GM21423 (cell line): ENCODE measurements around the gene LEF1.
"Not testable (repeated sequence)": the region's sequence is repeated elsewhere in the genome, so short reads cannot be mapped to it uniquely, and the experiment has no call there.

ENCODE experiments used
- ATAC-seq: cut with Tn5 transposase; IDR thresholded peaks from one replicate; pipeline ENCODE4 v1.9.1; 2021; ENCODE audit warnings: mild to moderate bottlenecking, moderate library complexity; ENCODE audit not compliant: unreplicated experiment

Gene LEF1

GRCh38 chr4:108042927-108043326, 125.8 kb downstream of the LEF1 start:
- no peak for ATAC-seq

- no peak for ATAC-seq
Observed at GRCh38 chr4:108037884-108038283, 130.8 kb downstream of the LEF1 start.

- ATAC-seq, result peak; percentile 93
Observed at GRCh38 chr4:108036213-108036612, 132.5 kb downstream of the LEF1 start.

- ATAC-seq, result peak; percentile 43
Observed at GRCh38 chr4:108035691-108036090, 133.0 kb downstream of the LEF1 start.

GRCh38 chr4:108034565-108034964, 134.2 kb downstream of the LEF1 start:
- ATAC-seq, result no peak

- no peak for ATAC-seq
Observed at GRCh38 chr4:108033348-108033747, 135.4 kb downstream of the LEF1 start.

GRCh38 chr4:108031427-108032083, 137.2 kb downstream of the LEF1 start:
- no peak for ATAC-seq

GRCh38 chr4:108030332-108030731, 138.4 kb downstream of the LEF1 start:
- ATAC-seq, result peak; percentile 92

GRCh38 chr4:108029731-108030130, 139.0 kb downstream of the LEF1 start:
- ATAC-seq, result no peak

GRCh38 chr4:108029016-108029720, 139.6 kb downstream of the LEF1 start:
- no peak for ATAC-seq

- ATAC-seq, result no peak
Observed at GRCh38 chr4:108024878-108025165, 143.9 kb downstream of the LEF1 start.

- ATAC-seq, result no peak
Observed at GRCh38 chr4:108024085-108024877, 144.5 kb downstream of the LEF1 start.

- ATAC-seq, result no peak
Observed at GRCh38 chr4:108018884-108019187, 149.9 kb downstream of the LEF1 start.

- ATAC-seq, result no peak
Observed at GRCh38 chr4:108018040-108018883, 150.5 kb downstream of the LEF1 start.

- ATAC-seq, result no peak
Observed at GRCh38 chr4:108013955-108014354, 154.8 kb downstream of the LEF1 start.

GRCh38 chr4:108013327-108013726, 155.4 kb downstream of the LEF1 start:
- ATAC-seq, result no peak

GRCh38 chr4:108012382-108012781, 156.3 kb downstream of the LEF1 start:
- ATAC-seq, result not testable (repeated sequence)

GRCh38 chr4:108010167-108010566, 158.6 kb downstream of the LEF1 start:
- no peak for ATAC-seq

- ATAC-seq, result no peak
Observed at GRCh38 chr4:108008721-108009120, 160.0 kb downstream of the LEF1 start.

- ATAC-seq, result no peak
Observed at GRCh38 chr4:108007984-108008383, 160.7 kb downstream of the LEF1 start.

- no peak for ATAC-seq
Observed at GRCh38 chr4:108006361-108006760, 162.4 kb downstream of the LEF1 start.
